K562 (cell line): ENCODE data around the gene SGPL1. TPM values are rescaled to one million over a fixed set of nuclear protein-coding genes. Genes with fewer than 3 reads are reported as not detected.
A peak's percentile ranks its signal among the peaks of the same experiment; 100 is the strongest.

Source experiments
- ATAC-seq: fragments of 200-7000 bp; cut with Tn5 transposase; 3 replicates; pipeline ENCODE4 v1.9.1; 2020; ENCODE audit warnings: moderate library complexity
- BruUV-seq: library from RNA; stranded (reverse); fragments of 400-500 nt; replicated peaks from 2 replicates; lab custom pipeline; 2021; lab: Mats Ljungman, UMichigan
- CTCF ChIA-PET: fragments of 300-600 bp; formaldehyde crosslinking; extraction: SDS; loops from one replicate; lab custom pipeline; 2021; ENCODE audit warnings: low intra/inter-chr PET ratio; lab: Yijun Ruan, JAX
- POLR2A ChIA-PET: fragments of 300-600, 350-650 bp; sonication (Branson Sonifier 250); formaldehyde crosslinking; extraction: SDS; loops from one replicate; lab custom pipeline; 2021; ENCODE audit warnings: antibody characterized with exemption, inconsistent platforms; lab: Yijun Ruan, JAX
- DNase-seq, 4 experiments: peaks; one replicate each; pipeline versions ENCODE4 v3.0.0 to v3.0.0-alpha.2; 2011 to 2018; ENCODE audit warnings: low spot score in 3 of 4, mixed read lengths in 3 of 4; ENCODE audit errors: extremely low read depth in 1 of 4
- FAIRE-seq: peaks from 2 replicates; lab custom pipeline; 2011; peaks lifted over from hg19 to GRCh38; lab: Jason Lieb, UNC
- H2AFZ ChIP-seq: 2 replicates; pipeline ENCODE4 v1.6.0; 2011; ENCODE audit warnings: low read depth, low read length, control low read depth, inconsistent platforms
- H3K27ac ChIP-seq: fragments of 200-600 bp; 3 replicates; pipeline ENCODE4 v1.8.0; 2011; ENCODE audit warnings: low read depth, mild to moderate bottlenecking, control low read depth, inconsistent platforms, low read length, moderate library complexity, mixed read lengths; ENCODE audit errors: extremely low read depth
- H3K27me3 ChIP-seq, 2 experiments: fragments of 300-600 bp in 1 of 2; 2 replicates in 1 of 2; 3 replicates in 1 of 2; pipeline versions ENCODE4 v1.6.0 to v1.8.0; 2011; ENCODE audit warnings: inconsistent platforms in 2 of 2, low read length in 2 of 2, mild to moderate bottlenecking in 1 of 2, mixed read lengths in 1 of 2, moderate library complexity in 1 of 2; ENCODE audit not compliant: control insufficient read depth in 2 of 2, insufficient read depth in 2 of 2
- H3K36me3 ChIP-seq: fragments of 300-600 bp; 3 replicates; pipeline ENCODE4 v1.8.0; 2011; ENCODE audit warnings: mild to moderate bottlenecking, low read length, inconsistent platforms; ENCODE audit not compliant: control insufficient read depth, insufficient read depth
- H3K4me1 ChIP-seq, 2 experiments: fragments of 200-600 bp in 1 of 2; replicated peaks in 1 of 2; 2 replicates in 1 of 2; 3 replicates in 1 of 2; pipeline versions ENCODE4 v1.5.1 to v1.8.0; 2011; ENCODE audit warnings: inconsistent platforms in 2 of 2, low read length in 2 of 2, mild to moderate bottlenecking in 1 of 2, mixed read lengths in 1 of 2, moderate library complexity in 1 of 2; ENCODE audit not compliant: control insufficient read depth in 2 of 2, insufficient read depth in 2 of 2
- H3K4me2 ChIP-seq: 2 replicates; pipeline ENCODE4 v1.6.1; 2011; ENCODE audit warnings: low read length, control low read depth, inconsistent platforms, mixed read lengths; ENCODE audit not compliant: insufficient read depth
- H3K4me3 ChIP-seq: fragments of 200-600 bp; sonication (generic), shearing (Covaris generic); 2 replicates; pipeline ENCODE4 v1.5.1; 2016; ENCODE audit warnings: control low read depth, inconsistent platforms
- H3K79me2 ChIP-seq: fragments of 200-600 bp; 3 replicates; pipeline ENCODE4 v1.8.0; 2011; ENCODE audit warnings: low read length, inconsistent platforms; ENCODE audit not compliant: control insufficient read depth, insufficient read depth
- H3K9ac ChIP-seq, 2 experiments: 2 replicates each; pipeline versions ENCODE4 v1.6.0 to v1.6.1; 2011; ENCODE audit warnings: low read depth in 2 of 2, low read length in 2 of 2, control low read depth in 1 of 2, inconsistent platforms in 1 of 2, mild to moderate bottlenecking in 1 of 2, mixed read lengths in 1 of 2; ENCODE audit not compliant: insufficient read depth in 1 of 2
- H3K9me1 ChIP-seq: one replicate; pipeline ENCODE4 v1.6.0; 2011; ENCODE audit warnings: inconsistent platforms, mild to moderate bottlenecking, low read length, moderate library complexity; ENCODE audit not compliant: control insufficient read depth, insufficient read depth
- H3K9me3 ChIP-seq: replicated peaks from 2 replicates; pipeline ENCODE4 v1.5.1; 2011; ENCODE audit warnings: low read depth, low read length, inconsistent platforms; ENCODE audit not compliant: control insufficient read depth, insufficient read depth
- H4K20me1 ChIP-seq: replicated peaks from 2 replicates; pipeline ENCODE4 v1.6.1; 2011; ENCODE audit warnings: low read length, inconsistent platforms, mixed read lengths; ENCODE audit not compliant: control insufficient read depth, insufficient read depth
- BCOR ChIP-seq: fragments of 450-650 bp; IDR thresholded peaks from 2 replicates; pipeline ENCODE4 v1.6.1; 2016
- BRD9 ChIP-seq: fragments of 450-650 bp; IDR thresholded peaks from 2 replicates; pipeline ENCODE4 v1.6.1; 2018; ENCODE audit warnings: low read depth; ENCODE audit not compliant: partially characterized antibody
- CCAR2 ChIP-seq: fragments of 200-400 bp; formaldehyde crosslinking; IDR thresholded peaks from 2 replicates; pipeline ENCODE4 v1.6.1; 2017; ENCODE audit warnings: mild to moderate bottlenecking, low read depth, low read length
- ESRRA ChIP-seq: fragments of 450-650 bp; IDR thresholded peaks from 2 replicates; pipeline ENCODE4 v1.6.1; 2014; ENCODE audit warnings: low read depth, mild to moderate bottlenecking, moderate library complexity, borderline replicate concordance
- EZH2 ChIP-seq: IDR thresholded peaks from 2 replicates; pipeline ENCODE4 v1.6.1; 2012; ENCODE audit warnings: low read depth, mild to moderate bottlenecking, inconsistent platforms, low read length, borderline replicate concordance
- MXI1 ChIP-seq: IDR thresholded peaks from 2 replicates; pipeline ENCODE4 v1.6.1; 2011; ENCODE audit warnings: low read depth, mild to moderate bottlenecking, improper control_type of control experiment, low read length
- NCOA4 ChIP-seq: fragments of 450-650 bp; IDR thresholded peaks from 2 replicates; pipeline ENCODE4 v1.6.1; 2018; ENCODE audit warnings: mild to moderate bottlenecking; ENCODE audit not compliant: partially characterized antibody
- NR4A1 ChIP-seq, 2 experiments: fragments of 250-450 bp in 1 of 2; fragments of 450-650 bp in 1 of 2; sonication (Bioruptor Pico) in 1 of 2; IDR thresholded peaks; 2 replicates each; pipeline versions ENCODE4 v1.4.0 to v1.6.1; 2016 to 2020; ENCODE audit warnings: mild to moderate bottlenecking in 2 of 2, missing compliant biosample characterization in 1 of 2, missing genetic modification characterization in 1 of 2, moderate library complexity in 1 of 2
- PHF20 ChIP-seq: fragments of 450-650 bp; IDR thresholded peaks from 2 replicates; pipeline ENCODE4 v1.6.1; 2018; ENCODE audit not compliant: partially characterized antibody
- POLR2AphosphoS5 ChIP-seq: IDR thresholded peaks from 2 replicates; pipeline ENCODE4 v1.6.1; 2011; ENCODE audit warnings: mild to moderate bottlenecking, low read depth, low read length, moderate library complexity; ENCODE audit not compliant: control insufficient read depth, insufficient read depth
- RFX5 ChIP-seq: IDR thresholded peaks from 2 replicates; pipeline ENCODE4 v1.6.1; 2011; ENCODE audit warnings: low read depth, mild to moderate bottlenecking, improper control_type of control experiment, low read length
- TRIM28 ChIP-seq: fragments of 450-650 bp; IDR thresholded peaks from 2 replicates; pipeline ENCODE4 v1.6.1; 2017
- ZC3H8 ChIP-seq: fragments of 450-650 bp; IDR thresholded peaks from 2 replicates; pipeline ENCODE4 v1.6.1; 2017
- ZFP30 ChIP-seq: fragments of 250-450 bp; sonication (Bioruptor Pico); IDR thresholded peaks from 2 replicates; pipeline ENCODE4 v1.8.0; 2022; ENCODE audit warnings: moderate library complexity, mild to moderate bottlenecking, inconsistent platforms, borderline replicate concordance
- ZFP36 ChIP-seq: fragments of 150-350 bp; IDR thresholded peaks from 2 replicates; pipeline ENCODE4 v1.6.1; 2018; ENCODE audit warnings: low read length, low read depth; ENCODE audit not compliant: partially characterized antibody
- ZFPM2 ChIP-seq: fragments of 250-450 bp; sonication (Bioruptor Pico); IDR thresholded peaks from 2 replicates; pipeline ENCODE4 v1.5.1; 2022; ENCODE audit warnings: mild to moderate bottlenecking
- ZNF239 ChIP-seq: fragments of 250-450 bp; sonication (Bioruptor Pico); IDR thresholded peaks from 2 replicates; pipeline ENCODE4 v1.4.0; 2020; ENCODE audit warnings: mild to moderate bottlenecking
- ZNF263 ChIP-seq: sonication (generic); formaldehyde crosslinking; IDR thresholded peaks from 2 replicates; pipeline ENCODE4 v1.8.0; 2022; ENCODE audit warnings: mild to moderate bottlenecking, missing genetic modification reagents, borderline replicate concordance
- WGBS: fragments of 100-300 bp; shearing (Covaris generic); methylation state at CpG from one replicate; pipeline ENCODE4 v1.1.6; 2016; ENCODE audit warnings: low coverage, mixed read lengths; ENCODE audit not compliant: insufficient coverage; ENCODE audit errors: missing lambda C conversion rate; 5-methylcytosine and 5-hydroxymethylcytosine counted together
- in situ Hi-C: fragments of 300-500 bp; cut with MboI; formaldehyde crosslinking; loops from 4 replicates; pipeline ENCODE4 v1.15.0; 2018; ENCODE audit warnings: inconsistent platforms, mixed read lengths
- intact Hi-C: fragments of 100-400 bp; cut with micrococcal nuclease; formaldehyde crosslinking; loops from 2 replicates; pipeline ENCODE4 v1.14.2; 2022
- polyA plus RNA-seq, 8 experiments: library from polyadenylated mRNA; depleted of rRNA in 4 of 8; stranded (reverse) in 5 of 8; unstranded in 3 of 8; fragments of >200 nt; fragmentation: Nextera tagmentation in 2 of 8; fragmentation: Illumina TruSeq in 1 of 8; extraction: Ambion mirVana in 2 of 8; extraction: Trizol in 1 of 8; gene quantifications; 2 replicates each; pipeline versions ENCODE4 v1.2.1 to v1.2.3, GENCODE V29; 2011 to 2014; ENCODE audit warnings: inconsistent platforms in 1 of 8, missing spikeins in 1 of 8
- total RNA-seq, 7 experiments: library from RNA; depleted of rRNA in 6 of 7; stranded (reverse); fragments of >200 nt in 6 of 7; fragmentation: Illumina TruSeq in 2 of 7; extraction: Trizol in 2 of 7; gene quantifications; 2 replicates each; pipeline versions ENCODE4 v1.2.1 to v1.2.3, GENCODE V29; 2011 to 2021; ENCODE audit warnings: low replicate concordance in 1 of 7
- TF ChIP-seq, protein P1 (sequence below): IDR thresholded peaks from 2 replicates; pipeline ENCODE4 v1.6.1; 2016; ENCODE audit warnings: missing genetic modification characterization, missing compliant biosample characterization

SGPL1 gene
- total and polyA plus RNA-seq, 9 of the 15 experiments (the other 6 are each of a cell fraction or from before 2014, with no cell fraction given) = 6.0 to 18.0 (median 8.7) TPM

DNA sequence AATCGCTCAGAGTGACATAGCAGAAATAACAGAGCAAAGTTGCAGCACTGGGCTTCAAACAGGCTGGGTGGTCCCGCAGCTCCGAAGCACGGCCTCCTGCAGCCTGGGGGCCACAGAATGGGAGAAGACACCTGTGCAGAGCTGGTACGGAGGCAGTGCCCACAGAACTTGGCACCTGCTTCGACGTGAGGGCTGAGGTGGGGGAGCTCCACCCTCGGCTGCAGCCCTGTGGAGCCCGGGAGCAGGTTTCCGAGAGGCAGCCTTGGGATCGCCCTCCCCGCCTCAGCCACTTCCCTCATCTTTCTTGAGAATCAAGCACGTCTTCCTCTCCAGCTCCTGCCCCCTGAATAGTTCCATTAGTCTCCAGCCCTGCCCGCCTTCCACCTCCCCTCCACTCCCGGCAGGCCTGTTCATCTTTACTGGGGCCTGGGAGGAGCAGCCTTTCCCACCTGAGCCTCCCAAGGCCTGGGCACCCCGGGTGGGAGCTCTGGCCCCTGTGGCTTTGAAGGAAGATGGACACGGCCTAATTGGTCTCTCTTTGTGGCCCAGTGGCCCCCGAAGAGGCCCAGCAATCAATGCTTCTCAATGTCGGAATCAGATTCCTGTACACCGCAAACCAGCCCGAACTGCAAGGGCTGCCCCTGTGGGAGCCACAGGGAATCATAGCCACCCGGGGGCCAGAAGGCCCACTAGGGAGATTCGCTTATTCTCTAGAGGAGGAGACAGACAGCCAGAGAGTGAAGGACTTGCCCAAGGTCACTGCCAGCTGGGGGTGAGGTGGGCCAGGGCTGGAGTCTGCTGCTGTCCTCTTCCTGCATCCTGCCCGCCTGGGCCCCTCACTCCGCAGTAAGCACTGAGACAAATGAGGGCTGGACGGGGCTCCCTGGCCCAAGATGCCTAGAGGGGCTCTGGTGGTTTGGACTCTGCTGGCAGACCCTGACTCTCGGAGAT is 89.6 kb downstream of the SGPL1 start (continued):
- no peak for TF ChIP-seq NCOA4
- TF ChIP-seq, protein P1, sequence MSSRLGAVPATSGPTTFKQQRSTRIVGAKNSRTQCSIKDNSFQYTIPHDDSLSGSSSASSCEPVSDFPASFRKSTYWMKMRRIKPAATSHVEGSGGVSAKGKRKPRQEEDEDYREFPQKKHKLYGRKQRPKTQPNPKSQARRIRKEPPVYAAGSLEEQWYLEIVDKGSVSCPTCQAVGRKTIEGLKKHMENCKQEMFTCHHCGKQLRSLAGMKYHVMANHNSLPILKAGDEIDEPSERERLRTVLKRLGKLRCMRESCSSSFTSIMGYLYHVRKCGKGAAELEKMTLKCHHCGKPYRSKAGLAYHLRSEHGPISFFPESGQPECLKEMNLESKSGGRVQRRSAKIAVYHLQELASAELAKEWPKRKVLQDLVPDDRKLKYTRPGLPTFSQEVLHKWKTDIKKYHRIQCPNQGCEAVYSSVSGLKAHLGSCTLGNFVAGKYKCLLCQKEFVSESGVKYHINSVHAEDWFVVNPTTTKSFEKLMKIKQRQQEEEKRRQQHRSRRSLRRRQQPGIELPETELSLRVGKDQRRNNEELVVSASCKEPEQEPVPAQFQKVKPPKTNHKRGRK (tag) = no peak

DNA sequence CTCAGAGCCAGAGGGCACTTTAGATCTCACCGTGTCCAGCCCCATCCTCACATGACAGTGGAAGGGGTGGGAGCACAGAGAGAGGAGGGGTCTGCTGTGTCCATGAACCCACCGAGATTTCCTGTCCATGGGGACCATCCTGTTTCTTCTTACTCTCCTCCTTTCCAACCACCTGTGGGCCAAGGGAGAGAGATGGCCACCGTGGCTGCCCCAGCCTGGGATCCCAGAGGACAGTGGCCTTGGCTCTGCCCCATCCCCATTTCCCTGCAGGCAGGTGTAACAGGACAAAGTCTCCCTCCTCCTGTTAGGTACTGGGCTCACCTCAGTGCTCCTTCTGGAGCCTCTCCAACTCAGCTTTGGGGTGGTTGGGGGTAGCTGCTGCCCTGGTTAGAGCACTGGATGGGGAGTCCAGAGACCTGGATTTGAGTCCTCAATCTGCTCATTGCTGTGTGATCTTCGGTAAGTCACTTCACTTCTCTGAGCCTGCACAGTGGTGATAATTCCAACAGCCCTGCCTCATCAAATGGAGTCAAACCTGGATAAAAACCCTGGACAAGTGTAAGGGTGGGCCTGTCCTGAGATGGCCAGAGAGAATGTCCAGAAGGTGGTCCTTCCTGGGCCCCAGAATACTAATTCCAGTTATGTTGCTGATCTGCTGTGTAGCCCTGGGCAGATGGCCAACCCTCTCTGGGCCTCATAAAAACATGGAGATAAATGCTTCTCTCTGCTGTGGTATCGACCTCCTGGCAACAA is 90.5 kb downstream of the SGPL1 start:
- in situ Hi-C loops (no loop called here), intact Hi-C loops (no loop called here)
- Histone ChIP-seq H3K4me2 (no peak overlapping the region), H3K4me3 (no peak overlapping the region), H3K36me3 (no peaks in the 10 kb centered on the region), H3K9me3 (no peaks in the 10 kb centered on the region), H3K9me1 (no peaks in the 10 kb centered on the region), H3K27ac (no peak overlapping the region), H4K20me1 (peaks cover 16% of the 10 kb centered on the region), H3K27me3 (peaks cover 41 to 75% of the 10 kb centered on the region in 2 experiments), H3K9ac (no peak overlapping the region), H2AFZ (no peak overlapping the region), H3K4me1 (peaks cover 0 to 5% of the 10 kb centered on the region in 2 experiments; a peak in 3 of 5 replicates), H3K79me2 (no peaks in the 10 kb centered on the region)
- BruUV-seq = no TSS peak
- ChIA-PET POLR2A (interaction anchor here (0.6 kb wide), 1 partner anchor 284 kb away, joined by 3 read pairs; no protein-coding TSS in a partner anchor), CTCF (no interaction called here)
- WGBS = 0% methylated on average over 5 of the region's 5 CpGs
- DNase-seq = no peak
- ATAC-seq = no peak
- no peak for FAIRE-seq
- TF ChIP-seq ZFPM2 (CRISPR knock-in tag) (no peak), ZNF263 (CRISPR knock-in tag) (peak; percentile 70), TRIM28 (no peak), ZFP30 (CRISPR knock-in tag) (no peak), ZNF239 (CRISPR knock-in tag) (no peak), ESRRA (0 out of 2 replicates have a peak, but pooled peaks have one; percentile 13), BCOR (peak; percentile 89), ZFP36 (peak; percentile 81), RFX5 (no peak), EZH2 (no peak), MXI1 (no peak), NR4A1 (CRISPR knock-in tag; IDR thresholded peaks at IDR 0.05) (no peak), NR4A1 (tag; IDR thresholded peaks at IDR 0.05) (no peak), CCAR2 (no peak), ZC3H8 (no peak), POLR2AphosphoS5 (no peak), BRD9 (peak; percentile 100), PHF20 (no peak)
